ENCODE data around the gene VKORC1. TPM values are rescaled to one million over a fixed set of nuclear protein-coding genes. Genes with fewer than 3 reads are reported as not detected.

VKORC1 gene
- total RNA-seq, 4 donors from 2014 or later = 20.1 to 35.9 (median 32.9) TPM

DNA sequence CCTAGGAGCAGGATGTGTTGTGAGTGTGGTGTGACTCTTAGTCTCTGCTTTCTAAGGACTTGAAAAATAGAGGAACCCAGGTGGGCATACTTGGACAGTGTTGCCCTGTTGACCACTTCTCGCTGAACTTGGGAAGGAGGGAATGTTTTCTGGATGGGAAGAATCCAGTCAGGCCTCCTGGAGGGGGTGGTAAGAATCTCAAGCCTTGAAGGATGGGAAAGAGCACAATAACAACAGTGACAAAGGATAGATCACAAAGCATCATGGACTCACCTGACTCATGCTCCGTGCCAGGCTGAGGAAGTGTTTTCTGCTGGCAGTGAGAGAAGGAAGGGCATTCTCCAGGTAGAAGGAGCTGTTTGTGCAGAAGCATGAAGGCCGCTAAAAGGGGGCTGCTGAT is 31.2 kb upstream of the VKORC1 start:
- ATAC-seq (no peak), DNase-seq (no peak)
- H3K27me3 ChIP-seq = no peaks in the 10 kb centered on the region
- in situ Hi-C loops (cut with MboI; ENCODE audit: low sequenced_read_pairs in 4 of 4) = no loop called here
- no peak overlapping the region for H3K4me3 ChIP-seq
- intact Hi-C loops (cut with DNase I; ENCODE audit: low total_unique reads) = no loop called here
- H3K4me1 ChIP-seq = peaks cover 29 to 37% of the 10 kb centered on the region in 2 donors
- peaks cover 0 to 62% of the 10 kb centered on the region in 2 donors for H3K36me3 ChIP-seq
- peak overlapping the region in 2 of 4 donors; percentile 74 to 77 for H3K27ac ChIP-seq
- TF ChIP-seq POLR2A (IDR thresholded peaks at IDR 0.05) (no peak), CTCF (IDR thresholded peaks at IDR 0.05 in 4 of 5, conservative IDR thresholded peaks at IDR 0.05 in 1 of 5) (no peak)
- no peaks in the 10 kb centered on the region for H3K9me3 ChIP-seq

DNA sequence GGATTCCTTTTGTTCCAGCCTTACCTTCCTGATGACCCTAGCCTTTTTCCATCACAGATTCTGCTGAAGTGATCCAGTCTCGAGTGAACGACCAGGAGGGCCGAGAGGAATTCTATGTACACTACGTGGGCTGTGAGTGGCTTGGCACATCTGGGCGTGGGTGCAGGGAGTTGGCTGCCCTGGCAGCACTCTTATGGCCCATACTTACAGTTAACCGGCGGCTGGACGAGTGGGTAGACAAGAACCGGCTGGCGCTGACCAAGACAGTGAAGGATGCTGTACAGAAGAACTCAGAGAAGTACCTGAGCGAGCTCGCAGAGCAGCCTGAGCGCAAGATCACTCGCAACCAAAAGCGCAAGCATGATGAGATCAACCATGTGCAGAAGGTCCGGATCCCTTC is 25.5 kb upstream of the VKORC1 start:
- intact Hi-C loops (cut with DNase I; ENCODE audit: low total_unique reads) (no loop called here), in situ Hi-C loops (cut with MboI; ENCODE audit: low sequenced_read_pairs in 4 of 4) (no loop called here)
- no peak overlapping the region for H3K4me3 ChIP-seq
- TF ChIP-seq CTCF (IDR thresholded peaks at IDR 0.05 in 4 of 5, conservative IDR thresholded peaks at IDR 0.05 in 1 of 5) (no peak), POLR2A (IDR thresholded peaks at IDR 0.05) (no peak)
- H3K27me3 ChIP-seq = no peaks in the 10 kb centered on the region
- H3K9me3 ChIP-seq = no peaks in the 10 kb centered on the region
- H3K27ac ChIP-seq = peak overlapping the region; percentile 88 to 100 (median 96)
- peaks cover 0 to 61% of the 10 kb centered on the region in 2 donors for H3K36me3 ChIP-seq
- ATAC-seq = no peak
- H3K4me1 ChIP-seq = peaks cover 19% of the 10 kb centered on the region in 2 donors
- DNase-seq = no peak

DNA sequence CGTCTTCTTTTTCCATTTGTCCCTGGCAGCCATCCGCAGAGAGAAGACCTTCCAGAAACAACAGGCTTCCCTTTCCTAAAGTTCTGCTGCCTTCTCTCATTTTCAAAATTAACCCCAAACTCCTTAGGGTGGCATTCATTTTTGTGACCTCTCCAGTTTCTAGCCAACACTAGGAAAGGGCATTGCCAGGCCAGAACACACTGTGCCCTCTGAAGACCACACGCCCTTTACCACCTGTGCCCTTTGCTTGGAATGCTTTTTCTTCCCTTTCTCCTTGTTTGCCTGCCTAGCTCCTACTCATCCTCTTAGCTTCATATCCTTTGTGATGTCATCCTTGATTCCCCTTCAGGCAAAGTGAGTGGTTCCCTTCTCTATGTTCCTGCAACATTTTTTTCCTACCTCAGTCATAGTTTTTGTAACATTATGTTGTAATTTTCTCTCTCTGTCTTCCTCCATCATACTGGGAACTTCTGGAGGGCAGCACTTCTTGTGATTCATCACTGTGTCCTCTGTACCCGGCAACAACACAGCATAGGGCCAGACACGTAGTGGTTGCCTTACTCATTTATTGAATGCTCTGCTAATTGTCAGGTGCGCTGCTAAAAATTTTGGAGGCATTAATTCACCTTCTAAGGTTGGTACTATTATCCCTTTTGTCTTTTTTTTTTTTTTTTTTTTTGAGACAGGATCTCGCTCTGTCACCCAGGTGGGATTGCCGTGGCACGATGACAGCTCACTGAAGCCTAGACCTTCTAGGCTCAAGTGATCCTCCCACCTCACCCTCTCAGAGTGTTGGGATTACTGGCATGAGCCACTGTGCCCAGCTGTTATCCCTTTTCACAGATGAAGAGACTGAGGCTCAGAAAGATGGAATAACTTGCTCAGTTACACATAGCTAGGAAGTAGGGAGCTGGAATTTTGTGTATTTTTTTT is 23.9 kb upstream of the VKORC1 start:
- Histone ChIP-seq H3K4me3 (peak overlapping the region; percentile 69 to 82 (median 71)), H3K4me1 (peaks cover 23% of the 10 kb centered on the region in 2 donors), H3K27ac (peak overlapping the region; percentile 88 to 100 (median 96)), H3K27me3 (no peaks in the 10 kb centered on the region), H3K36me3 (peaks cover 0 to 45% of the 10 kb centered on the region in 2 donors), H3K9me3 (no peaks in the 10 kb centered on the region)
- DNase-seq (peak in 1 of 2 donors; percentile 37), ATAC-seq (peak; percentile 44 to 46)
- intact Hi-C loops (cut with DNase I; ENCODE audit: low total_unique reads) (loop anchor here (1.0 kb wide), 2 partner anchors 20 to 24 kb away; no protein-coding TSS in a partner anchor), in situ Hi-C loops (cut with MboI; ENCODE audit: low sequenced_read_pairs in 4 of 4) (no loop called here)
- TF ChIP-seq CTCF (IDR thresholded peaks at IDR 0.05 in 4 of 5, conservative IDR thresholded peaks at IDR 0.05 in 1 of 5) (no peak), POLR2A (IDR thresholded peaks at IDR 0.05) (no peak)

GRCh38 chr16:31117384-31118222 is 23.0 kb upstream of the VKORC1 start, which contains the start of gene KAT8:
Gene KAT8 (plus strand): TSS chr16:31117664. CDS start chr16:31117682, 18 bp downstream.
- intact Hi-C loops (cut with DNase I; ENCODE audit: low total_unique reads) (loop anchor here (1.0 kb wide), 2 partner anchors 21 to 25 kb away; no protein-coding TSS in a partner anchor), in situ Hi-C loops (cut with MboI; ENCODE audit: low sequenced_read_pairs in 4 of 4) (no loop called here)
- DNase-seq = peak; percentile 98
- no peak for TF ChIP-seq CTCF (IDR thresholded peaks at IDR 0.05 in 4 of 5, conservative IDR thresholded peaks at IDR 0.05 in 1 of 5)
- TF ChIP-seq POLR2A (IDR thresholded peaks at IDR 0.05) = peak; percentile 90 to 93
- peak within 1 kb of the TSS; percentile 69 to 82 (median 71) for H3K4me3 ChIP-seq
- H3K36me3 ChIP-seq = peaks cover 0 to 38% of the 10 kb centered on the region in 2 donors
- ATAC-seq = peak; percentile 82 to 92
- H3K9me3 ChIP-seq = no peaks in the 10 kb centered on the region
- H3K27me3 ChIP-seq = no peaks in the 10 kb centered on the region
- peaks cover 32% of the 10 kb centered on the region in 2 donors for H3K4me1 ChIP-seq
- H3K27ac ChIP-seq = peak within 1 kb of the TSS; percentile 88 to 100 (median 96)
